ENCODE data around the gene BATF.

- no peak; the same call in 1 of the 2 replicates for TF ChIP-seq CTCF (conservative IDR thresholded peaks at IDR 0.05)
- no peak for TF ChIP-seq EZH2 (IDR thresholded peaks at IDR 0.05; ENCODE audit: low read depth)
These were observed 44.1 kb downstream of the BATF start for GRCh38 chr14:75566321-75566720.
